GM12878 (cell line): ENCODE data around the gene USP9X.

Source experiments
- CBX5 ChIP-seq: sonication (generic); IDR thresholded peaks from 2 replicates; pipeline ENCODE4 v1.6.1; 2016; ENCODE audit warnings: low read depth, moderate library complexity, mild to moderate bottlenecking, inconsistent platforms
- CREM ChIP-seq: IDR thresholded peaks from 2 replicates; pipeline ENCODE4 v1.6.1; 2014; ENCODE audit warnings: antibody characterized with exemption, low read depth
- POLR2A ChIP-seq: IDR thresholded peaks from 2 replicates; pipeline ENCODE4 v1.6.1; 2011; ENCODE audit warnings: low read depth, mild to moderate bottlenecking, low read length
- POLR2AphosphoS5 ChIP-seq: IDR thresholded peaks from 2 replicates; pipeline ENCODE4 v1.6.1; 2011; ENCODE audit warnings: mild to moderate bottlenecking, low read length, inconsistent platforms
- RAD51 ChIP-seq: fragments of 450-650 bp; IDR thresholded peaks from 2 replicates; pipeline ENCODE4 v1.6.1; 2016; ENCODE audit warnings: moderate library complexity, mild to moderate bottlenecking, inconsistent platforms
- RFX5 ChIP-seq: IDR thresholded peaks from 2 replicates; pipeline ENCODE4 v1.6.1; 2011; ENCODE audit warnings: low read depth, low read length, improper control_type of control experiment
- SMAD1 ChIP-seq: fragments of 450-650 bp; IDR thresholded peaks from 2 replicates; pipeline ENCODE4 v1.6.1; 2018; ENCODE audit warnings: mild to moderate bottlenecking, low read depth; ENCODE audit not compliant: partially characterized antibody
- SMARCA5 ChIP-seq: fragments of 450-650 bp; IDR thresholded peaks from 2 replicates; pipeline ENCODE4 v1.6.1; 2017; ENCODE audit warnings: mild to moderate bottlenecking
- ZNF24 ChIP-seq: fragments of 450-650 bp; IDR thresholded peaks from 2 replicates; pipeline ENCODE4 v1.6.1; 2017; ENCODE audit warnings: antibody characterized with exemption, mild to moderate bottlenecking
- TF ChIP-seq, protein P1 (sequence below): fragments of 150-350 bp; IDR thresholded peaks from 2 replicates; pipeline ENCODE4 v1.6.1; 2014; ENCODE audit warnings: mild to moderate bottlenecking, low read depth, low read length
- TF ChIP-seq, protein P2 (sequence below): IDR thresholded peaks from 2 replicates; pipeline ENCODE4 v1.6.1; 2011; ENCODE audit warnings: low read depth, mild to moderate bottlenecking, low read length, moderate library complexity, borderline replicate concordance; ENCODE audit errors: extremely low read depth

DNA sequence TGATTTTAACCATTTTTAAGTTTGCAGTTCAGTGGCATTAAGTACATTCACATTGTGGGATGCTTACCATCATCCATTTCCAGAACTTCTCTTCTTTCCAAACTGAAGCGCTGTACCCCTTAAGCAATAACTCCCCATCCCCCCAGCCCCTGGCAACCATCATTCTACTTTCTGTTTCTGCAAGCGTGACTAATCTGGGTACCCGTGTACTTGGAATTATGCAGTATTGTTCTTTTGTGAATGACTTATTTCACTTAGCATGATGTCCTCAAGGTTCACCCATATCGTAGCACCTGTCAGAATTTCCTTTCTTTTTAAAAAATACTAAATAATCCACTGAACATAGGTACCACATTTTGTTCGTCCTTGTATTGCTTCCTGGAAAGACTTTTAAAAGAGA lies 32.9 kb downstream of the USP9X start:
- no peak for TF ChIP-seq RFX5
- no peak for TF ChIP-seq POLR2A
- no peak for TF ChIP-seq SMARCA5
- TF ChIP-seq, protein P1, sequence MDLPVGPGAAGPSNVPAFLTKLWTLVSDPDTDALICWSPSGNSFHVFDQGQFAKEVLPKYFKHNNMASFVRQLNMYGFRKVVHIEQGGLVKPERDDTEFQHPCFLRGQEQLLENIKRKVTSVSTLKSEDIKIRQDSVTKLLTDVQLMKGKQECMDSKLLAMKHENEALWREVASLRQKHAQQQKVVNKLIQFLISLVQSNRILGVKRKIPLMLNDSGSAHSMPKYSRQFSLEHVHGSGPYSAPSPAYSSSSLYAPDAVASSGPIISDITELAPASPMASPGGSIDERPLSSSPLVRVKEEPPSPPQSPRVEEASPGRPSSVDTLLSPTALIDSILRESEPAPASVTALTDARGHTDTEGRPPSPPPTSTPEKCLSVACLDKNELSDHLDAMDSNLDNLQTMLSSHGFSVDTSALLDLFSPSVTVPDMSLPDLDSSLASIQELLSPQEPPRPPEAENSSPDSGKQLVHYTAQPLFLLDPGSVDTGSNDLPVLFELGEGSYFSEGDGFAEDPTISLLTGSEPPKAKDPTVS = no peak
- TF ChIP-seq SMAD1 = no peak
- TF ChIP-seq, protein P2, sequence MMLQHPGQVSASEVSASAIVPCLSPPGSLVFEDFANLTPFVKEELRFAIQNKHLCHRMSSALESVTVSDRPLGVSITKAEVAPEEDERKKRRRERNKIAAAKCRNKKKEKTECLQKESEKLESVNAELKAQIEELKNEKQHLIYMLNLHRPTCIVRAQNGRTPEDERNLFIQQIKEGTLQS = no peak
- TF ChIP-seq RAD51 = no peak
- TF ChIP-seq CREM = no peak
- TF ChIP-seq CBX5 = no peak
- no peak for TF ChIP-seq POLR2AphosphoS5
- TF ChIP-seq ZNF24 = no peak
